DMS 273 (cell line): ENCODE data around the gene RGS4.
"Not testable (repeated sequence)": the region's sequence is repeated elsewhere in the genome, so short reads cannot be mapped to it uniquely, and the experiment has no call there.

Experiments used
- DNase-seq: peaks from one replicate; lab custom pipeline; 2025; ENCODE audit not compliant: unreplicated experiment; lab: John Stamatoyannopoulos, UW

RGS4 gene

GRCh38 chr1:163066686-163067085 lies 2.5 kb upstream of the RGS4 start:
- no peak for DNase-seq

- no peak for DNase-seq
These were observed 445 bp upstream of the RGS4 start for GRCh38 chr1:163068716-163069115.

- no peak for DNase-seq
These were observed 605 bp downstream of the RGS4 start for GRCh38 chr1:163069655-163070277.

GRCh38 chr1:163071405-163072255 lies 2.5 kb downstream of the RGS4 start:
- DNase-seq: peak; percentile 91

- no peak for DNase-seq
These were observed 3.5 kb downstream of the RGS4 start for GRCh38 chr1:163072658-163073057.

- DNase-seq: no peak
These were observed 4.8 kb downstream of the RGS4 start for GRCh38 chr1:163074004-163074403.

- DNase-seq: no peak
These were observed 5.6 kb downstream of the RGS4 start for GRCh38 chr1:163074716-163075284.

GRCh38 chr1:163076044-163076443 lies 6.9 kb downstream of the RGS4 start:
- DNase-seq: no peak

GRCh38 chr1:163076446-163076845 lies 7.3 kb downstream of the RGS4 start:
- DNase-seq: no peak

GRCh38 chr1:163076981-163077761 lies 8.0 kb downstream of the RGS4 start:
- no peak for DNase-seq

- DNase-seq: no peak
These were observed 13.8 kb downstream of the RGS4 start for GRCh38 chr1:163082971-163083370.

- no peak for DNase-seq
These were observed 14.5 kb downstream of the RGS4 start for GRCh38 chr1:163083690-163084089.

- no peak for DNase-seq
These were observed 15.2 kb downstream of the RGS4 start for GRCh38 chr1:163084330-163084729.

GRCh38 chr1:163085041-163085903 lies 16.1 kb downstream of the RGS4 start:
- DNase-seq: peak; percentile 90

GRCh38 chr1:163085904-163086268 lies 16.7 kb downstream of the RGS4 start:
- peak; percentile 21 for DNase-seq

- not testable (repeated sequence) for DNase-seq
These were observed 20.0 kb downstream of the RGS4 start for GRCh38 chr1:163089117-163089516.

- DNase-seq: no peak
These were observed 21.3 kb downstream of the RGS4 start for GRCh38 chr1:163090321-163090945.

GRCh38 chr1:163093169-163093568 lies 24.0 kb downstream of the RGS4 start:
- peak; percentile 69 for DNase-seq

GRCh38 chr1:163093579-163093978 lies 24.4 kb downstream of the RGS4 start:
- DNase-seq: peak; percentile 85

GRCh38 chr1:163094182-163094581 lies 25.0 kb downstream of the RGS4 start:
- no peak for DNase-seq
